Embryonic facial prominence (tissue), 1 donor: ENCODE data around the gene CSAG2.

Experiments
- DNase-seq: peaks from one replicate; pipeline ENCODE4 v3.0.0-alpha.2; 2016; ENCODE audit errors: extremely low spot score

CSAG2 gene

DNA sequence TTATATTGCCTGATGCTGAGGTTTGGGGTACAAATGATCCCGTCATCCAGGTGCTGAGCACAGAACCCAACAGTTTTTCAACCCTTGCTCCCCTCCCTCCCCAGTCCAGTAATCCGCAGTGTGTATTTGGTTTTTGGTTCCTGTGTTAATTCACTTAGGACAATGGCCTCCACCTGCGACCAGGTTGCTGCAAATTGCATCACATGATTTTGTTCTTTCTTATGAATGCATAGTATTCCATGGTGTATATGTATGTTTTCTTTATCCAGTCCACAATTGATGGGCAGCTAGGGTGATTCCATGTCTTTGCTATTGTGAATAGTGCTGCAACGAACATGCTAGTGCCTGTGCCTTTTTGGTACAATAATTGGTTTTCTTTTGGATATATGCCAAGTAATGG lies 46.0 kb downstream of the CSAG2 start:
- DNase-seq = no peak

DNA sequence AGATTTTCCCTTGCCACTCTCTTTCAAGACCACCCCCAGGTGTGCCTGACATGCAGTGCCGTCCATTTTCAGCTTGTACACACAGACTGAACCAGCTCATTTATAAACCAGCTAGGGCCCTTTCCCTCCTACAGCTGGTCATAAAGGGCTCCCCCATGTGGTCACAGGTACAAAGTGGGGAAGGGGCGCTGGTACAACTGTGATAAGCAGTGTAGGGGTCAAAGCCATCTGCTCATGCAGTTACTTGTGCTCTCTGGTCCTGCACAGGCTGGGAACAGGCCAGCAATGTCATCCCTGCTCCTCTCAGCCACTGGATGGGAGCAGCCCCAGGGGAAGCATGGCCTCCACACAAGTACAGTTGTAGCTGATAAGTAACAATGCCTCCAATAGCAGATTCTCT lies 50.8 kb downstream of the CSAG2 start:
- DNase-seq = no peak
